ENCODE data around the gene CD69.

Gene CD69

DNA sequence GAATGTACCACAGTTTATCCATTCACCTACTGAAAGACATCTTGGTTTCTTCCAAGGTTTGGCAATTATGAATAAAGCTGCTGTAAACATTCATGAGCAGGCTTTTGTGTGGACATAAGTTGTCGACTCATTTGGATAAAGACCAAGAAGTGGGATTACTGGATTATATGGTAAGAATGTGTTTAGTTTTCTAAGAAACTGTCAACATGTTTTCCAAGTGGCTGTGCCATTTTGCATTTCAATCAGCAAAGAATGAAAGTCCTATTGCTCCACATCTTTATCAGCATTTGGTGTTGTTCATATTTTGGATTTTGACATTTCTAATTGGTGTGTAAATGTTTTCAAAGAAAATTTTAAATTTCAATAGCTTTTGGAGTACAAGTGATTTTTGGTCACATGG is 39.3 kb upstream of the CD69 start:
- ChIA-PET CTCF (interaction anchor here (0.5 to 3.3 kb wide), 2 partner anchors 50 to 1707 kb away, joined by 4 to 23 read pairs; no protein-coding TSS in a partner anchor), POLR2A (ENCODE audit: low non-redundant PET) (no interaction called here)
- H3K27ac ChIP-seq: no peak overlapping the region
- TF ChIP-seq, protein P1, sequence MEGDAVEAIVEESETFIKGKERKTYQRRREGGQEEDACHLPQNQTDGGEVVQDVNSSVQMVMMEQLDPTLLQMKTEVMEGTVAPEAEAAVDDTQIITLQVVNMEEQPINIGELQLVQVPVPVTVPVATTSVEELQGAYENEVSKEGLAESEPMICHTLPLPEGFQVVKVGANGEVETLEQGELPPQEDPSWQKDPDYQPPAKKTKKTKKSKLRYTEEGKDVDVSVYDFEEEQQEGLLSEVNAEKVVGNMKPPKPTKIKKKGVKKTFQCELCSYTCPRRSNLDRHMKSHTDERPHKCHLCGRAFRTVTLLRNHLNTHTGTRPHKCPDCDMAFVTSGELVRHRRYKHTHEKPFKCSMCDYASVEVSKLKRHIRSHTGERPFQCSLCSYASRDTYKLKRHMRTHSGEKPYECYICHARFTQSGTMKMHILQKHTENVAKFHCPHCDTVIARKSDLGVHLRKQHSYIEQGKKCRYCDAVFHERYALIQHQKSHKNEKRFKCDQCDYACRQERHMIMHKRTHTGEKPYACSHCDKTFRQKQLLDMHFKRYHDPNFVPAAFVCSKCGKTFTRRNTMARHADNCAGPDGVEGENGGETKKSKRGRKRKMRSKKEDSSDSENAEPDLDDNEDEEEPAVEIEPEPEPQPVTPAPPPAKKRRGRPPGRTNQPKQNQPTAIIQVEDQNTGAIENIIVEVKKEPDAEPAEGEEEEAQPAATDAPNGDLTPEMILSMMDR (conservative IDR thresholded peaks at IDR 0.05; ENCODE audit: low read depth): no peak
- no peak for DNase-seq (ENCODE audit: low spot score)

DNA sequence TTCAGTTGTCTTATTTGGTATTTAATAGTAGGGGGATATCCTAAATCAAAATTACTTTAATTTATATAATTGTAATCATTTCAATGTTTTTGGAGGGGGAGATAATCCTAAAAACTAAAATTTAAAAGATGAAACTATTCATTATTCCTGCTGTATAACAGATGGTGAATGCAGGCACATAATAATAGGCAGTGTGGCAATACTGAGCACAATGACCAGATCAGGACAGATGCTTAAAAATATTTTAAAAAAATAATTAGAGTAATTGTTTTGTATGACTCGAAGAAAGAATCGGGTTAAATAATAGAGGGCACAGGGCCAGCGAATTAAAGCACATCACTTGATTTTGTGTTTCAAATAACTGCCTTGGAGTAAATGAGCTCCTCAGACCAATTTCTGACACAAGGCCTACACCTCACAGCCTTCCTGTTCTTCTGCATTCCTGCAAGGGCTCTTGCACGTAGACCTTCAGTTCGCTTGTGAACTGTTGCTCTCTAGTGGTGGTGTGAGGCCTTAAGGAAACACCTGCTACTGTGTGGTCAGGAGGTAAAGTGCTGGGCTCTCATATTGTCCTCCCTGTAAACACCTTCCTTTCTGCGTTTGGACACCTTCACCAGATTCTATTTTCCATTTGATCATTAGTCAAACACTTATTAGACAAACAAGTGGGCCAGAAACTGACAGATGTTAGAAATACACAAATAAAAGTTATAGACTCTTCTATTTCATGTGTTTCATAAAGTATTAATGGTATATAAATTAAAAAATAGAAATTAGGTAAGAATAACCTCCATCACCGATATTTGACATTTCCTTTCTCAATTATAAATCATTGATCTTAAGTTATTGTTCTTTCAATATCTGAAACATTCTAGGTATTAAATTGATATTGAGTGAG is 37.3 kb upstream of the CD69 start:
- POLR2A ChIA-PET (ENCODE audit: low non-redundant PET): no interaction called here
- TF ChIP-seq, protein P1 (conservative IDR thresholded peaks at IDR 0.05; ENCODE audit: low read depth): no peak
- CTCF ChIA-PET: interaction anchor here (0.5 to 3.3 kb wide), 4 partner anchors 10 to 129 kb away, joined by 3 to 23 read pairs (median 3); no protein-coding TSS in a partner anchor
- H3K27ac ChIP-seq: no peak overlapping the region
- peak; percentile 41 for DNase-seq (ENCODE audit: low spot score)

DNA sequence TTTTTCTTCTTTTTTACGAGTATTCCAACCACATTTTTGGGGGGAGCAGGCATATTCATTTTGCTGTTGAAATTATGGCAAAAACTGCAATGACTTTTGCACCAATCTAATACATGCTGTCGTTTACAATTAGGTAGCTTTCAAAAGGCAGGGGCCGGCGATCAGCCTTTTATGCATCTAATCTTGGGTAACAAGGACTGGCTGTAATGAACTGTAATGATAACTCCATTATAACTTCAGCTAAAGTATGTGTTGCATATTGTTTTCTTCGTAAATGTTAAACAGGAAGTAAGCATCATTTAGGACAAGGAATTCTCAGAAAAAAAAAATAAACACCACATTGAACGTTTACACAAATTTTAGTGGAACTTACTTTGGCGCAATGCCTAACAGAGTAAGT is 36.3 kb upstream of the CD69 start:
- TF ChIP-seq, protein P1 (conservative IDR thresholded peaks at IDR 0.05; ENCODE audit: low read depth): no peak
- POLR2A ChIA-PET (ENCODE audit: low non-redundant PET): no interaction called here
- DNase-seq (ENCODE audit: low spot score): no peak
- no peak overlapping the region for H3K27ac ChIP-seq
- CTCF ChIA-PET: interaction anchor here (3.3 kb wide), 1 partner anchor 47 kb away, joined by 23 read pairs; no protein-coding TSS in a partner anchor

DNA sequence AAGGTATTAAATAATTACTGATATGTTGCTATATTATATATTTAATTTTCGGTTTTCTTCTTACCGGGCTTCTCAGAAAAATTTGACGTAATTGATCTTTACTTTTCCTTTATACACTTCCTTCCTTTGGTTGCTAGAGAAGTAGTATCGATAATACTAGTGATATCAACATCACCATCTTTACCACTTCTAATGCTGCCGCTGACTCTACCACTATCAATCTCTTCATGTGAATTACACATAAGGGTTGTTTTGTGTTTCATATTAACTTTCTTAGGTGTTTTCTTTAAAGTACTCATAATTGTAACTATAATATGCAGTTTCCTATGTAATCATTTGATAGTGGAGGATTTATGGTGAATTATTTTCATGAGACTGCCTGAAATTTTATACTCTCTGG is 35.6 kb upstream of the CD69 start:
- TF ChIP-seq, protein P1 (conservative IDR thresholded peaks at IDR 0.05; ENCODE audit: low read depth): no peak
- ChIA-PET CTCF (no interaction called here), POLR2A (ENCODE audit: low non-redundant PET) (no interaction called here)
- no peak overlapping the region for H3K27ac ChIP-seq
- DNase-seq (ENCODE audit: low spot score): no peak

DNA sequence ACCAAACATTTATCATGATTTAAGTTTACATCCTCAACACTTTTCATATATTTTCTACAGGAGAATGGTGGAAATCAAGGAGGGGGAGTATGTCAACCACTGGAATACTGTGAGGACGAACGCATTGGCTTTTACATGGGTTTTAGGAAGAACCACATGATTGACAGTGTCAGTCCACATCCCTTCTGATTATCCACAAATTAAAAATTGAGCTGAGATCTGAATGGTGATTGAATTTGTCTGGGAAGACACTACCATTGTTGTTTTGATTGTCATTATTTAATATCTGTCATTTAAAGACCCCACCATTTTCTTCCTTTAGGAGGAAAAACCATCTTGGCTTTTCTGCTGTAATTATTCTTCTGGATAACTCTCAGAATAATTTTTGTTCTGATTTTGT is 35.2 kb upstream of the CD69 start:
- H3K27ac ChIP-seq: no peak overlapping the region
- TF ChIP-seq, protein P1 (conservative IDR thresholded peaks at IDR 0.05; ENCODE audit: low read depth): no peak
- DNase-seq (ENCODE audit: low spot score): no peak
- POLR2A ChIA-PET (ENCODE audit: low non-redundant PET): no interaction called here
- CTCF ChIA-PET: no interaction called here

DNA sequence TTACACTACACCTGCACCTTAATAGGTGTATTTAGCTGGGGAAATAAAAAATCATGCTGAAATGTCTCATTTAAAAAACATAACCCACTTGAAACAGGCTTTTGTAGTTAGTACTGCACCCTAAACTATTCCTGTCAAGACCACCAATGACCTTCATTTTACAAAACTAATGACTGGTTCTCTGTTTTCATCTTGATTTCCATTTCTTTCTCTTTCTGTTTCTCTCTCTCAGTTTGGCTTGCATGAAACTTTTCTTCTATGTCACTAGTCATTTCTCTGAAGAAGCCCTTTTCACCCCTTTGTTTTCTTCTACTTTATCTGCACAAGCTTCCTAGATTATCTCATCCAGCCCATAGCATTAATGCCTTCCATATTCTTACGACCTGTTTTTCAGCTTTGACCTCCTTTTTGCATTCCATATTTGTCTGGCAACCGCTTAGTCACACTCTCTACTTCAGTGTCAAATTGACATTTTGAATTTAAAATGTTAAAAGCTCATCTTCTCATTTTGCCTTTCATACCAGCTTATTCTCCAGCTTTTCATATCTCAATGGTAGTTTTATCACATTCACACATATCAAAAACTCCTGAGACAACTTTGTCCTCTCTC is 33.9 kb upstream of the CD69 start:
- DNase-seq (ENCODE audit: low spot score): no peak
- H3K27ac ChIP-seq: no peak overlapping the region
- POLR2A ChIA-PET (ENCODE audit: low non-redundant PET): no interaction called here
- TF ChIP-seq, protein P1 (conservative IDR thresholded peaks at IDR 0.05; ENCODE audit: low read depth): no peak
- CTCF ChIA-PET: interaction anchor here (0.6 to 0.7 kb wide), 3 partner anchors 44 to 626 kb away, joined by 3 to 7 read pairs (median 3); no protein-coding TSS in a partner anchor

All from RWPE1 (cell line).